Mesenchymal stem cell (in vitro differentiated cells and primary cell): ENCODE results near the gene UTP4.
A peak's percentile ranks its signal among the peaks of the same experiment; 100 is the strongest.

Experiments
- DNase-seq: peaks from one replicate; pipeline ENCODE4 v3.0.0-alpha.2; 2013
- H2AFZ ChIP-seq: one replicate; pipeline ENCODE4 v1.6.1; 2013; ENCODE audit warnings: low read depth, mild to moderate bottlenecking, control low read depth, inconsistent platforms, low read length, moderate library complexity
- H2AK5ac ChIP-seq: 2 replicates; pipeline ENCODE4 v1.6.1; 2013; ENCODE audit warnings: low read length, moderate library complexity, mild to moderate bottlenecking, inconsistent platforms; ENCODE audit not compliant: severe bottlenecking
- H2BK120ac ChIP-seq: one replicate; pipeline ENCODE4 v1.6.1; 2013; ENCODE audit warnings: low read depth, mild to moderate bottlenecking, inconsistent platforms, low read length, moderate library complexity
- H2BK12ac ChIP-seq, 2 experiments: one replicate each; pipeline ENCODE4 v1.6.1; 2013; ENCODE audit warnings: inconsistent platforms in 2 of 2, low read length in 2 of 2, mild to moderate bottlenecking in 2 of 2, moderate library complexity in 2 of 2, control low read depth in 1 of 2
- H2BK15ac ChIP-seq: one replicate; pipeline ENCODE4 v1.6.1; 2013; ENCODE audit warnings: mild to moderate bottlenecking, low read depth, inconsistent platforms; ENCODE audit not compliant: poor library complexity, severe bottlenecking
- H2BK5ac ChIP-seq: 2 replicates; pipeline ENCODE4 v1.6.1; 2013; ENCODE audit warnings: low read depth, mild to moderate bottlenecking, low read length, control low read depth, inconsistent platforms; ENCODE audit not compliant: poor library complexity, severe bottlenecking
- H3K14ac ChIP-seq, 2 experiments: one replicate each; pipeline ENCODE4 v1.6.1; 2013; ENCODE audit warnings: inconsistent platforms in 2 of 2, low read length in 2 of 2, control low read depth in 1 of 2, mild to moderate bottlenecking in 1 of 2, moderate library complexity in 1 of 2
- H3K18ac ChIP-seq, 2 experiments: one replicate each; pipeline ENCODE4 v1.6.1; 2013; ENCODE audit warnings: inconsistent platforms in 2 of 2, low read length in 2 of 2, control low read depth in 1 of 2, low read depth in 1 of 2, mild to moderate bottlenecking in 1 of 2
- H3K23ac ChIP-seq, 2 experiments: one replicate each; pipeline ENCODE4 v1.6.1; 2013; ENCODE audit warnings: inconsistent platforms in 2 of 2, low read length in 2 of 2, mild to moderate bottlenecking in 2 of 2, moderate library complexity in 2 of 2, control low read depth in 1 of 2
- H3K27ac ChIP-seq: 2 replicates; pipeline ENCODE4 v1.5.1; 2013; ENCODE audit warnings: mild to moderate bottlenecking, moderate library complexity, low read length, control low read depth, inconsistent platforms; ENCODE audit not compliant: poor library complexity, severe bottlenecking
- H3K27me3 ChIP-seq, 2 experiments: 2 replicates each; pipeline versions ENCODE4 v1.6.1 to v1.7.0; 2013; ENCODE audit warnings: low read length in 2 of 2, mild to moderate bottlenecking in 2 of 2, moderate library complexity in 2 of 2, control low read depth in 1 of 2, inconsistent platforms in 1 of 2; ENCODE audit not compliant: control insufficient read depth in 1 of 2, insufficient read depth in 1 of 2
- H3K36me3 ChIP-seq, 2 experiments: 2 replicates each; pipeline versions ENCODE4 v1.6.1 to v1.7.0; 2013; ENCODE audit warnings: low read length in 2 of 2, control low read depth in 1 of 2, inconsistent platforms in 1 of 2, low read depth in 1 of 2, mild to moderate bottlenecking in 1 of 2; ENCODE audit not compliant: insufficient read depth in 2 of 2, control insufficient read depth in 1 of 2
- H3K4ac ChIP-seq, 2 experiments: one replicate each; pipeline ENCODE4 v1.6.1; 2013; ENCODE audit warnings: inconsistent platforms in 2 of 2, low read length in 2 of 2, mild to moderate bottlenecking in 2 of 2, moderate library complexity in 2 of 2, control low read depth in 1 of 2, low read depth in 1 of 2
- H3K4me1 ChIP-seq: 2 replicates; pipeline ENCODE4 v1.6.1; 2013; ENCODE audit warnings: low read depth, low read length, control low read depth; ENCODE audit not compliant: control insufficient read depth, insufficient read depth
- H3K4me2 ChIP-seq: 2 replicates; pipeline ENCODE4 v1.6.1; 2013; ENCODE audit warnings: low read length, mild to moderate bottlenecking, inconsistent platforms; ENCODE audit not compliant: poor library complexity, severe bottlenecking
- H3K4me3 ChIP-seq, 2 experiments: 2 replicates each; pipeline versions ENCODE4 v1.5.1 to v1.7.0; 2013; ENCODE audit warnings: low read length in 2 of 2, mild to moderate bottlenecking in 2 of 2, control low read depth in 1 of 2, low read depth in 1 of 2; ENCODE audit not compliant: insufficient read depth in 1 of 2
- H3K79me1 ChIP-seq: replicated peaks from 2 replicates; pipeline ENCODE4 v1.6.1; 2013; ENCODE audit warnings: mild to moderate bottlenecking, control low read depth, low read length, inconsistent platforms; ENCODE audit not compliant: poor library complexity, severe bottlenecking
- H3K9ac ChIP-seq: 2 replicates; pipeline ENCODE4 v1.7.0; 2013; ENCODE audit warnings: mild to moderate bottlenecking, low read length, moderate library complexity
- H3K9me3 ChIP-seq: 2 replicates; pipeline ENCODE4 v1.7.0; 2013; ENCODE audit warnings: mild to moderate bottlenecking, low read length; ENCODE audit not compliant: control insufficient read depth
- H4K8ac ChIP-seq: one replicate; pipeline ENCODE4 v1.6.1; 2013; ENCODE audit warnings: inconsistent platforms, mild to moderate bottlenecking, low read length, moderate library complexity
- H4K91ac ChIP-seq: one replicate; pipeline ENCODE4 v1.6.1; 2013; ENCODE audit warnings: mild to moderate bottlenecking, low read length, inconsistent platforms
- WGBS: methylation state at CpG from one replicate; pipeline ENCODE4 v1.1.7; 2013; ENCODE audit warnings: mixed read lengths; 5-methylcytosine and 5-hydroxymethylcytosine counted together

UTP4 gene

GRCh38 chr16:69105501-69106361 lies 26.7 kb upstream of the UTP4 start, which contains the start of gene HAS3:
TSS of gene HAS3 (plus strand) at chr16:69105653. CDS start at chr16:69109396, 3,743 bp downstream.
- H3K4ac ChIP-seq: no peak within 1 kb of the TSS
- no peak within 1 kb of the TSS for H4K8ac ChIP-seq
- H3K27me3 ChIP-seq: peaks cover 0 to 15% of the 10 kb centered on the region in 2 experiments
- H3K18ac ChIP-seq: no peak within 1 kb of the TSS
- H3K36me3 ChIP-seq: peaks cover 18 to 19% of the 10 kb centered on the region in 2 experiments
- peak within 1 kb of the TSS; percentile 33 for H2AFZ ChIP-seq
- H2BK15ac ChIP-seq: no peak within 1 kb of the TSS
- H3K9me3 ChIP-seq: no peaks in the 10 kb centered on the region
- peaks cover 39% of the 10 kb centered on the region for H3K4me1 ChIP-seq
- H3K27ac ChIP-seq: peak within 1 kb of the TSS; percentile 49
- H3K79me1 ChIP-seq: peaks cover 22% of the 10 kb centered on the region
- peak within 1 kb of the TSS; percentile 62 for H3K9ac ChIP-seq
- H3K14ac ChIP-seq: no peak within 1 kb of the TSS
- peak; percentile 46 for DNase-seq
- H3K23ac ChIP-seq: peak within 1 kb of the TSS in 1 of 2 experiments; percentile 67
- H3K4me2 ChIP-seq: peak within 1 kb of the TSS; percentile 97
- under 1% methylated on average over 29 of the region's 80 CpGs for WGBS
- H2BK120ac ChIP-seq: no peak within 1 kb of the TSS
- peak within 1 kb of the TSS in 1 of 2 experiments; percentile 50 for H2BK12ac ChIP-seq
- no peak within 1 kb of the TSS for H4K91ac ChIP-seq
- H2BK5ac ChIP-seq: peak within 1 kb of the TSS; percentile 24
- no peak within 1 kb of the TSS for H2AK5ac ChIP-seq
- H3K4me3 ChIP-seq: peak within 1 kb of the TSS; percentile 61 to 79

DNA sequence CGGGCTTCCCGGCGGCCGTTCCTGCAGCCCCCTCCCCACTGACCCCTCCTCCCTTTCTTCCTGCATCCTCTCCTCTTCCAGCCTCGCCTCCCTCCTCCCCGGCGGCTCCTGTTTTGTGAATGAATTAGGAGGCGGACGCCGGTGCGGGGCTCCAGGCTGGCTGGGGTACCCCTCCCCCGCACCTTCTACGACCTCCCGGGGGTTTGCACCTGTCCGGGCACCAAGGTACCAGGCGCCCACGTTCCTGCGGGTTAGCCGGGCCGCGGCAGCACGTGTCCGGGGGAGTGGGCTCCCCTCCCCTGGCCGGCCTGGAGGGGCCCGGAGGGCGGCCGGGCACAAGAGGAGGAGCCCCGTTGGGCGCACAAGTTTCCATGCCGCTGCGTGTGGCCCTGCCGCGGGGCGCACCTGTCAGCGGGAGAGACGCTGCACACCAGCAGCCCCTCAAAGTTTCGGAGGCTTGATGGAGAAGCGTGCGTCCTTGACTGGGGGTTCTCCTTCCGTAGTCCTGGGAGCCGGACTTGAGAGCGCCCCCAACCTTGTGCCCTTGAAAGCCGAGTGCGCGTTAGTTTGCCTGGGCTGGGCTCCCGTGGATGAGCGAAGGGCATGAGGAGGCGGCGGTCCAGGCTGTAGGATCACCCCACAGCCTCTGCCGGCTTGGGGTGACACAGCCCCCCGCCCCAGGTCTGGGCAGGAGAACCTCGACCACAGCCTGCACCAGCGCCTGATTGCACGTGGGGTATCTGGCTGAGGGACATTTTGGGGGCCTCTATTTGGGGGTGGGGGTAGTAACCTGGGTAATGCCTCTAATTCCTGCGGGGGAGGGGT lies 25.7 kb upstream of the UTP4 start:
- H3K23ac ChIP-seq: peak overlapping the region in 1 of 2 experiments; percentile 67
- no peak overlapping the region for H4K8ac ChIP-seq
- no peak overlapping the region for H2BK5ac ChIP-seq
- DNase-seq: peak; percentile 18
- H3K79me1 ChIP-seq: peaks cover 29% of the 10 kb centered on the region
- H4K91ac ChIP-seq: no peak overlapping the region
- no peak overlapping the region for H2BK15ac ChIP-seq
- under 1% methylated on average over 51 of the region's 55 CpGs for WGBS
- no peak overlapping the region for H2BK12ac ChIP-seq
- H3K27me3 ChIP-seq: peaks cover 0 to 15% of the 10 kb centered on the region in 2 experiments
- no peak overlapping the region for H2AK5ac ChIP-seq
- H3K14ac ChIP-seq: no peak overlapping the region
- H3K4me2 ChIP-seq: peak overlapping the region; percentile 97
- no peak overlapping the region for H3K4ac ChIP-seq
- H3K4me3 ChIP-seq: peak overlapping the region; percentile 61 to 71
- H3K27ac ChIP-seq: no peak overlapping the region
- H3K9ac ChIP-seq: no peak overlapping the region
- H3K4me1 ChIP-seq: peaks cover 39% of the 10 kb centered on the region
- H2BK120ac ChIP-seq: no peak overlapping the region
- H2AFZ ChIP-seq: no peak overlapping the region
- peaks cover 20 to 23% of the 10 kb centered on the region in 2 experiments for H3K36me3 ChIP-seq
- H3K9me3 ChIP-seq: no peaks in the 10 kb centered on the region
- H3K18ac ChIP-seq: no peak overlapping the region

DNA sequence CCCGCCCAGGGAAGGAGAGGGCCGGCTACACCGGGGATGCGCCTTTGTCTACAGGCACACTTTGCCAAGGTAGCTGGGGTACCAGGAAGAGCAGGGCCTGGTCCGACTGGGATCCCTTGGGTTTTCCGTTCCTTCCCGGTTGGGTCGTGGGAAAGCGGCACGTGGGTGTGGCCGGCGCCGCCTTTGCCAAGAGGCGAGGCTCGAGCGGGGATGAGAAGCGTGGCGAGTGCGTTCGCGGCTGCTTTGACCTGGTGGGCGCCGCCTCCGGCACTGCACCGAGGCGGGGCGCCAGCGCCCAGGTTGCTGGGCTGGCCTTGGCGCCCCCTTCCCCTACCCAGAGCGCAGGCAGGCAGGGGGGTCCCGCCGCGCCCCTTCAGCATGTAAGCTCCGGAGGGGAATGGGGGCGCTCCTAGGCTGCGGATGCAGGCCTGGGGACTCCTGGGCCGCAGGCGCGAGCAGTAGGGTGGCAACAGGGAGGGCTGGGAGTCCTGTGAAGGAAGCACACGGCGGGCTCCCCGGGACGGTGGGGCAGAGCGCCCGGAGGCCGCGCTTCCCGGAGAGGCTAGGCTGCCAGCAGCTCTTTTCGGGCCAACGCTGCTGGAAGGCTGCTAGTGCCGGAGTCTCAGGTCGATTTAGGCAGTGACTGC lies 25.0 kb upstream of the UTP4 start:
- H4K8ac ChIP-seq: no peak overlapping the region
- peak overlapping the region; percentile 97 for H3K4me2 ChIP-seq
- no peak overlapping the region for H2BK12ac ChIP-seq
- no peak overlapping the region for H2BK120ac ChIP-seq
- no peak overlapping the region for H2BK5ac ChIP-seq
- H3K4me3 ChIP-seq: peak overlapping the region; percentile 61 to 71
- peaks cover 35% of the 10 kb centered on the region for H3K79me1 ChIP-seq
- H3K9ac ChIP-seq: no peak overlapping the region
- DNase-seq: peak; percentile 18
- peaks cover 0 to 15% of the 10 kb centered on the region in 2 experiments for H3K27me3 ChIP-seq
- H3K27ac ChIP-seq: no peak overlapping the region
- no peak overlapping the region for H3K14ac ChIP-seq
- no peak overlapping the region for H3K18ac ChIP-seq
- H2AK5ac ChIP-seq: no peak overlapping the region
- no peak overlapping the region for H4K91ac ChIP-seq
- peaks cover 24 to 28% of the 10 kb centered on the region in 2 experiments for H3K36me3 ChIP-seq
- peaks cover 42% of the 10 kb centered on the region for H3K4me1 ChIP-seq
- 2% methylated on average over 42 of the region's 52 CpGs for WGBS
- no peaks in the 10 kb centered on the region for H3K9me3 ChIP-seq
- no peak overlapping the region for H2AFZ ChIP-seq
- peak overlapping the region in 1 of 2 experiments; percentile 67 for H3K23ac ChIP-seq
- no peak overlapping the region for H2BK15ac ChIP-seq
- H3K4ac ChIP-seq: no peak overlapping the region
